ENCODE data around the gene GSTA2.
"Not testable (repeated sequence)": the region's sequence is repeated elsewhere in the genome, so short reads cannot be mapped to it uniquely, and the experiment has no call there.

GSTA2 gene

DNA sequence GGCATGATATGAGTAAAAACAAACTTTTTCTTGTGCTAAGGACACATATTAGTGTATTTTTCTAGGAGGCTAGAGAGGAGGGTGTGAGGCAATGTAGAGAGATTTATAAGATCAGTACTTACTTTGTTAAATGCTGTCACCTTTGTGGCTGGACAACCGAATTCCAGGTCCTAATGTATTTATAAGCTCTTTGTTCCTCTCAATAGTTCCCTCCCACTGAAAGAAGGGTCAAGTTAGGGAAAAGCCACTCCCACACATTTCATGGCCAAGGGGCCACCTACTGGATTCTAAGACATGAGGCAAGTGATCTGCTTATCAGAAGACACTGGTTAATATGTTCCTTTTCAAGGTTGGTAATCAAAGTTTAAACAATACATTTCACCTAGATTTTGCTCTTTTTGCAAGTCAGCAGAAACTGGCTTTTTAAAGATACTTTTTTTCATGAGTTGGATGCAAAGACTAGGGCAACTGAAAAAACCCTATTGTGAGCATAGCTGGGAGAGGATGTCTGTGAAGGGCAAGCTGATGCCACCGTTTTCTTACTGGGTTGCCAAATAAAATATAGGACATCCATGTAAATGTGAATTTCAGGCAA, at the start of gene GSTA2:
Gene GSTA2 (minus strand): TSS at position 154 of the 595 bp plus-strand sequence. CDS start 5,528 bp downstream, outside the sequence.
- DNase-seq (ENCODE audit: low spot score), result not testable (repeated sequence)

DNA sequence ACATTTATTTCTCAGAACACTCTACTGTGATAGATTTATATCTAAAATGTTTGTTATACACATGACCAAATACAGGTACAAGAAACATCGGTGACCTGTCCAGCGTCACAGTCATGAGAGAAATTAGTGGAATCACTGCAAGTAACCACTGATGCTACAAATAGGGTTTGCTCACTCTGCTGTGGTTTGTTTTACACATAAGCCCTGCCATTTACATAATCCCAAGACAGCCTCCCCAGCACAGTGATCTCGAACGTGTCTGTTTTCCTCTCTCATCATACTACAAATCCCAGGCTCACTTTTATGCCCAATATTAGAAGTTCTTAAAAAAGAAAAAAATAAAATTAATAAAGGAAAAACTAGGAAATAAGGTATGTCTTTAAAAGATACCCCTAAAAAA, 46.5 kb upstream of the GSTA2 start:
- not testable (repeated sequence) for DNase-seq (ENCODE audit: low spot score)

DNA sequence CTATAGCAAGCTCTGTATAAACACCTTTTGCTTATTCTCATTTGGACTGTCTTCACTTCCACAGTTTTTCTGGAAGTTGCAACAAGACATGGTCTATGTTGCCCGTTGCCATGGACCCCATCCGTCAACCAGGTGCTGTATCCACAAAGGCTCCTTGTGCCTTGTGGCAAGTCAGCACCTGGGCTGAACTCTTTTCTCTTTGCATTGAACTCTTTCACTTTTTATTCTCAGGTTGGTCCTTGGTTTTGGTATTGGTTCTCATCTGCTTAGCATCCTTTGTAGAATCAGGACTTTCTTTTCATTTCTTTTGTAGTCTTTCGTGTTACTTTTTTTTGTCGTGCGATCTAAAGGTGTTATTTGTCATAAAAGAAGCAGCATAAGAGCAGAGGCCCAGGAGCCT, 45.4 kb upstream of the GSTA2 start:
- DNase-seq (ENCODE audit: low spot score), result no peak

DNA sequence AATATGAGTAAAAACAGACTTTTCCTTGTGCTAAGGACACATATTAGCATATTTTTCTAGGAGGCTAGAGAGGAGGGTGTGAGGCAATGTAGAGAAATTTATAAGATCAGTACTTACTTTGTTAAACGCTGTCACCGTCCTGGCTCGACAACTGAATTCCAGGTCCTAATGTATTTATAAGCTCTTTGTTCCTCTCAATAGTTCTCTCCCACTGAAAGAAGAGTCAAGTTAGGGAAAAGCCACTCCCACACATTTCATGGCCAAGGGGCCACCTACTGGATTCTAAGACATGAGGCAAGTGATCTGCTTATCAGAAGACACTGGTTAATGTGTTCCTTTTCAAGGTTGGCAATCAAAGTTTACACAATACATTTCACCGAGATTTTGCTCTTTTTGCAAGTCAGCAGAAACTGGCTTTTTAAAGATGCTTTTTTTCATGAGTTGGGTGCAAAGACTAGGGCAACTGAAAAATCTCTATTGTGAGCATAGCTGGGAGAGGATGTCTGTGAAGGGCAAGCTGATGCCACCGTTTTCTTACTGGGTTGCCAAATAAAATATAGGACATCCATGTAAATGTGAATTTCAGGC, 40.5 kb upstream of the GSTA2 start, which contains the start of gene GSTA1:
Gene GSTA1 (minus strand): TSS at position 149 of the 588 bp plus-strand sequence. CDS start 4,549 bp downstream, outside the sequence.
- DNase-seq (ENCODE audit: low spot score), result not testable (repeated sequence)

DNA sequence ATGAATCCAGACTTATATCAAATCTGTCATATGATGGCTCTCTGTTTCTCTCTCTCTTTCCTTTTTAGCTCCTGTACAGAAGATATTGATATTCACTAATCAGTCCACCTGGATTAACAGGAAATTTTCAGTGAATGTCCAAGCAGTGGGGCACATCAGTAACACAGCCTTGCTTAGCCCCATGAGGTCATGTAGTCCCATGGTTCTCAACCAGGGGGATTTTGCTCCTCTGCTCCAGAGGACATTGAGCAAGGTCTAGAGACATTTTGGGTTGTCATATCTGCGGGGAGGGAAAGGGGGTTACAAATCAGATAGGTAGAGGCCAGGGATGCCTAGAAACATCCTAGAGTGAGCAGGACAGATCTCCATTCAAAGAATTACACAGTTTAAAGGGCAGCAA, 39.5 kb upstream of the GSTA2 start:
- no peak for DNase-seq (ENCODE audit: low spot score)

DNA sequence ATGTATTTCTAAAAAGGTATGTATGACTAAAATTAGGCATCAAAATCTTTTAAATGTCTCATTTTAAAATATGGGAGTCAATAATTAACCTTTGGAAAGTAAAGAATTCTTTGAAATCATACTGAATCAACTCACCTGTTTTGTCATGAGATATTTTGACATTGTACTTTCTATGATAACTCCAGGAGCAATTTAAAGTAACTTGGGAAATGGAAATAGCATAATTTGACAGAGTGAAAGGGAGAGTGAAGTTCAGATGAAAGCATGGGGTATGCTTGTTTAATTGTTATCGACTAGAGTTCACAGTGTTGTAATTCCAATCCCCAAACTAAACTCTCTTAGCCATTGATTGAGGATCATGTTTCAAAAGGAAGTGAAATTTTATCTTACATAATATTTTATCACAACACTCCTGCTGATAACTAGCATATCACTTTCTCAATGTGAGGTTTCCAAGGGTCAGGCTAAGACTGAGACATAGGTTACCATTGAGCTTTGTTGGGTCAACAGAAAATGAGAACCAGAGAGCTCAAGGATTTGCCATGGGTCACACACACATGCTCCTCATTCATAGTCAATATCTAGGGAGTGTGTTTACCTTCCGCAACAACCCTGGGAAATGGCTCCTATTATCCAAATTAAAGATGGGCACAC, 38.0 kb upstream of the GSTA2 start:
- DNase-seq (ENCODE audit: low spot score), result no peak

DNA sequence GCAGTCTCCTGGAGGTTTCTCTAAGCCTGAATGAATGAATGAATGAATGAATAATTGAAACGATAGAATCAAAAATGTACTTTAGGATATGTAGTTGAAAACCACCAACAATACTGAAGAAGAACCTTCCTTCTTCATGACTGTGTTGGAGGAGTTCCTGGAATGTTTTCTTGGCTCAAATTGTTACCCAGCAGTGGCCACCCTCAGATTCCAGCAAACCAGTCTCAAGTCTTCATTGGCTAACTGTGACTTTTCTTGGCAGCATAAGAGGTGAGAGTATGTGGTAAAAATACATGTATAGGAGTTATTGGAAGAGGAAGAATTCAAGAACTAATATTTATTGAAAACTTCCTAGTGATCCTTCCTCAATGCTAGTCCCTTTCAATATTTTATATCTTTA, 36.0 kb upstream of the GSTA2 start:
- DNase-seq (ENCODE audit: low spot score), result not testable (repeated sequence)

DNA sequence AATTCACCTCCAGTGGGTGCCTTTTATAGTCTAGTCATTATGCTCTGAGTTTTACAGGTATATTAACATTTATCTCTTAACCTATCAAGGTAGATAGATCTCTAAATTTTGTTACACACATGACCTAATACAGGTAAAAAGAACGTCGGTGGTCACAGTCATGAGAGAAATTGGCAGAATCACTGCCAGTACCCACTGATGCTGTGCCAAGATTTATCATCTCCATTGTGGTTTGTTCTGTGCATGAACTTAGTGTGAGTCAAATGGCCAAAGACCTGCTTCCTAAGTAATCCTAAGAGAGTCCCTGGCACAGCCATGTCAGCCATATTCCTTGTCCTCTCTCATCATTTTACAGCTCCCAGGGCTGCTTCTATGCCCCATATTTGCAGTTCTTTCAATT, 31.1 kb upstream of the GSTA2 start:
- not testable (repeated sequence) for DNase-seq (ENCODE audit: low spot score)

DNA sequence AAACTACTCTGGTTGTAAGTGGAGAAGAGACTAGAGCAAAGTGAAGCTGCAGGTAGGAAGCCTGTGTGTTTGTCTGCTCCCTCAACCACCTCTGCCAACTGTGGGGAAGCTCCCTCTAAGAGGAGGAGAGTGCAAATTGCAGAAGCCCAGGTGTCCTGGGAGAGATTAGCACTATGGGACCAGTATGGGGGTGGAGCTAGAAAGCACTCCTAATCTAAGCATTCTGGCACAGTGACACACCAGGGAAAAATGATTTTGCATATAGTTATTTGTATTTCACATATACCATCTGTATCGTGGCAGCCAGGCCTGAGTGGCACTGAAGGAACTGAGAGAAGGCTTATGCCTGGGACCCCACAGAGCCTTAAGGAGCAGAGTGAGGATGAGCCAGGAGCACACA, 27.6 kb upstream of the GSTA2 start:
- DNase-seq (ENCODE audit: low spot score), result no peak

DNA sequence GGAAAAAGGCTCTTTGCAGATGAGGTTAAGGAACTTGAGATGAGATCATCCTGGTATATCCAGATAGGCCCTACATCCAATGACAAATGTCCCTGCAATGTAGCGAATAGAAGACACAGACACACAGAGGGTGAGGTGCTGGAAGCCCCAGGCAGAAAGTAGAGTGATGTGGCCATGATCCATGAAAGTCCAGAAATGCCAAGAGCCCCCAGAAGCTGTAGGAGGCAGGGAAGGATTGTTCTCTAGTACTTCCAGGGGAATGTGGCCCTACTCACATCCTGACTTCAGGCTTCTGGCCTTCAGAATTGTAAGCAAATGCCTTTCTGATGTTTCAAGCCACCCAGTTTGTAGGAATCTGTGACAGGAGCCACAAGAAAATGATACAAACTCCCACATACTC, 26.4 kb upstream of the GSTA2 start:
- DNase-seq (ENCODE audit: low spot score), result not testable (repeated sequence)

DNA sequence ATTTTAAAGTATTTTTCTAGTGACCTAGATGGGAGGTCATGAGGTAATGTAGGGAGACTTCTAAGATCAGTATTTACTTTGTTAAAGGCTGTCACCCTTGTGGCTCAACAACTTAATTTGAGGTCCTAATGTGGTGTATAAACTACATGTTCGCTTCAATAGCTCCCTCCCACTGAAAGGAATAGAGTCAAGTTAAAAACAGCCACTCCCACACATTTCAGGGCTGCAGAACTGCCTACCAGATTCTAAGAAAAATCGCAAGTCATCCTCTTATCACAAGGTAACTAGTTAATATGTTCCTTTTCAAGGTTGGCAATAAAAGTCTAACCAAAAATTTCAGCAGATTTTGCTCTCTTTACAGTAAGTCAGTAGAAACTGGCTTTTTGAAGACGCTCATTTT, 25.2 kb upstream of the GSTA2 start:
- DNase-seq (ENCODE audit: low spot score), result no peak

DNA sequence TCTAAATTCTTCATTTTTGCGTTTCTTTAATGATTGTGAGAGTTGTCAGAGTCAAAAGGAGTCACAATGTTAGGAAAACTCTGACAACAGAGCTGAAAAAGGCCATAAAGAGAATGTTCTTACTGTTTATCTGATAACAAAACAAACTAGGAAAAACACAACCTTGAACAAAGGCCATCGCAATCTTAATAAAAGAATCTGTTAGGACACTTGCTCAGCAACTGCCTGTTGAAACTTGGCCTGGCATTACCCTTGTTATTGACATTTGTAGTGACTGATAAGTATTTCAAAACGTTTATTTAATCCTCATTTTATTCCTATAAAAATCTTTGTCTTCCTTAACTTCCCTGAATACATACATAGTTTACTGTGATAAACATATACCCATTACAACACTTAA, 24.6 kb upstream of the GSTA2 start:
- DNase-seq (ENCODE audit: low spot score), result no peak

DNA sequence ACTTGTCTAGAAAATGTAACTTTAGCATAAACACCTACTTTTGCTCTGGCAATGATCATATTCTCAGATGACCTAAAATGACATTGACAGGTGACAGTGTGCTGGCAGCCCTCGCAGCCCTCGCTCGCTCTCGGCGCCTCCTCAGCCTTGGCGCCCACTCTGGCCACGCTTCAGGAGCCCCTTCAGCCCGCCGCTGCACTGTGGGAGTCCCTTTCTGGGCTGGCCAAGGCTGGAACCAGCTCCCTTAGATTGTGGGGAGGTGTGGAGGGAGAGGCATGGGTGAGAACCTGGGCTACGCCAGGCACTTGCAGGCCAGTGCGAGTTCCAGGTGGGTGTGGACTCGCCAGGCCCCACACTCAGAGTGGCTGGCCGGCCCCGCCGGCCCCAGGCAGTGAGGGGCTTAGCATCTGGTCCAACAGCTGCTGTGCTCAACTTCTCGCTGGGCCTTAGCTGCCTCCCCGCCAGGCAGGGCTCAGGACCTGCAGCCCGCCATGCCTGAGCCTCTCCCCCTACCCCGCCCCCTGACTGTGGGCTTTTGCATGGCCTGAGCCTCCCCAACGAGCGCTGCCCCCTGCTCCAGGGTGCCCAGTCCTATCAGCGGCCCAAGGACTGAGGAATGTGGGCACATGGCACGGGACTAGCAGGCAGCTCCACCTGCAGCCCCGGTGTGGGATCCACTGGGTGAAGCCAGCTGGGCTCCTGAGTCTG, 23.1 kb upstream of the GSTA2 start:
- DNase-seq (ENCODE audit: low spot score), result no peak

DNA sequence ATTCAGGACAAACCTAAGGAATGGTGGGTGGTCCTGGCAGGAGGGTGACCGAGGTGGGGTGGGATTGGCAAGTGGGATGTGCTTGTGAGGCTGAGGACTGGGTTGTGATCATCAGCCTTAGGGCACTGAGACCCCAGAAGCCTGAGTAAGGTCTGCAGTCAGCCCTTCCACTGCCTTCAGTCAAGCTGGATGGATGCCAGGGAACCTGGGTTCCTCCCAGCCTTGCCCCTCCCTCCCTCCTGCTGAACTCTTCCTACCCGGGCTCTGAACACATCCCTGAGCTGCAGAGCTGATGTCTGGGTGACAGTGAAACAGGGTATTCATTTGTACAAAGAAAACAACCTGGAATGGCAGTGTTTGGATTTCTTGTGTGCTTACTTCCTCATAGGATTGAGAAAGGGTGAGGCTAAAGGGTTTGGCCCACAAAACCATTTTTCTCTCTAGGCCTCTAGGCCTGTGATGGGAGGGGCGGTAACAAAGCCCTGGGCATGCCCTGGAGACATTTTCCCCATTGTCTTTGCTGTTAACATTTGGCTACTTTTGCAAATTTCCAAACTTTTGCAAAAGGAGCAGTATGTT, 19.5 kb upstream of the GSTA2 start:
- not testable (repeated sequence) for DNase-seq (ENCODE audit: low spot score)

DNA sequence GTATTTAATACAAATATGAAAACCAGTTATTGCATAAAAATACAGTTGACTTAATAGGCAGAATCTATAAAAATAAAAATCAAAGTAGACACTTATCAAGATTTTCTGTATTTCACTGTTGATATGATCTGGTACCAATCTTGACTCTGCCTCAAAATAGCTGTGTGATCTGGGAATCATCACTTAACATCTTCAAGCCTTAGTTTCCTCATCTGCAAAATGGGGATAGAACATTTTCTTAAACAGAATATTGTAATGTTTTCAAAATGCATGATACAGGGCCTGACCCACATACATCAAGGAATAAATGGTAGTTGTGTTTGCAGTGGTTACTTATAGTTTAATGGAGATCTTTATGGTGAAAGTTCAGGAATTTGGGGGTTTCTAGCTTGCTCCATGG, 18.9 kb upstream of the GSTA2 start:
- DNase-seq (ENCODE audit: low spot score), result not testable (repeated sequence)

DNA sequence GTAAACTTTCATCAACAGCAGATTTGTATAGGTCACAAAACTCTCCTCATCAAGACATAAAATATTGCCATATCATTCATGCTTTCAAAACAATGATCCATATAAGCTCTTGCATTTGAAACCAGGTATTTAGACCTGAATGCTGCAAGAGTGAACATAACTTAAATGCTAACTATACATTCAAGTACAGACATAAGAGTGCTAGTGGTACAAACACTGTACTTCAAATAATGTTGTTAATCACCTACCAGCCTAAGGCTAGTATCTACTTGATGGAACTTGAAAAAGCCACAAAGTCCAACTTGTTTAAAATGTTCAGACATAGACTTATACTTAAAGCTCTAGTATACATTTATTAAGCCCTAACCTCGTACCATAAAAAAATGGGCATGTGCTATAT, 16.0 kb upstream of the GSTA2 start:
- DNase-seq (ENCODE audit: low spot score), result no peak

DNA sequence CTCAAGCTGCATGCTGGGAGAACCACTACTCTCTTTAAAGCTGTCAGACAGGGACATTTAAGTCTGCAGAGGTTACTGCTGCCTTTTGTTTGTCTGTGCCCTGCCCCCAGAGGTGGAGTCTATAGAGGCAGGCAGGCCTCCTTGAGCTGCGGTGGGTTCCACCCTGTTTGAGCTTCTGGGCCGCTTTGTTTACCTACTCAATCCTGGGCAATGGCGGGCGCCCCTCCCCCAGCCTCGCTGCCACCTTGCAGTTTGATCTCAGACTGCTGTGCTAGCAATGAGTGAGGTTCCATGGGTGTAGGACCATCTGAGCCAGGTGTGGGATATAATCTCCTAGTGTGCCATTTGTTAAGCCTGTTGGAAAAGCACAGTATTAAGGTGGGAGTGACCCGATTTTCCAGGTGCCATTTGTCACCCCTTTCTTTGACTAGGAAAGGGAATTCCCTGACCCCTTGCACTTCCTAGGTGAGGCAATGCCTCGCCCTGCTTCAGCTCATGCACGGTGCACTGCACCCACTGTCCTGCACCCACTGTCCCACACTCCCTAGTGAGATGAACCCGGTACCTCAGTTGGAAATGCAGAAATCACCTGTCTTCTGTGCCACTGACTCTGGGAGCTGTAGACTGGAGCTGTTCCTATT, 13.6 kb upstream of the GSTA2 start:
- DNase-seq (ENCODE audit: low spot score), result not testable (repeated sequence)

DNA sequence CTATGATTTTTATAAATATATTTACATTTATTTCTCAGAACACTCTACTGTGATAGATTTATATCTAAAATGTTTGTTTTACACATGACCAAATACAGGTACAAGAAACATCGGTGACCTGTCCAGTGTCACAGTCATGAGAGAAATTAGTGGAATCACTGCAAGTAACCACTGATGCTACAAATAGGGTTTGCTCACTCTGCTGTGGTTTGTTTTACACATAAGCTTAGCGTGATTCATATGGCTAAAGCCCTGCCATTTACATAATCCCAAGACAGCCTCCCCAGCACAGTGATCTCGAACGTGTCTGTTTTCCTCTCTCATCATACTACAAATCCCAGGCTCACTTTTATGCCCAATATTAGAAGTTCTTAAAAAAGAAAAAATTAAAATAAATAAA, 6.1 kb upstream of the GSTA2 start:
- DNase-seq (ENCODE audit: low spot score), result not testable (repeated sequence)

DNA sequence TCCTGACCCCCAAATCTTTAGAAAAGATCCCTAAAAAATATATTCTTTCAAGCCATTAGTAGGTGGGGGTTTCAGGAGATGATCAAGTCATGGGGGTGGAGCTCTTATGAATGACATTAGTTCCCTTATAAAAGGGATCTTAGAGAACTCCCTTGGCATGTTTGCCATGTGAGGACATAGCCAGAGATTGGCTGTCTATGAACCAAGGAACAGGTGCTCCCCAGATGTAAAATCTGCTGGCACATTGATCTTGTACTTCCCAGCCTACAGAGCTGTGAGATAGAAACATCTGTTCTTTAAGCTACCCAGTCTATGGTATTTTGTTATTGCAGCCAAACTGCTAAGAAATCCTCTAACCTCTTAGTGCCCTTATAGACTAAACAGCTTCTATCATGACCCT, 4.4 kb upstream of the GSTA2 start:
- DNase-seq (ENCODE audit: low spot score), result not testable (repeated sequence)

DNA sequence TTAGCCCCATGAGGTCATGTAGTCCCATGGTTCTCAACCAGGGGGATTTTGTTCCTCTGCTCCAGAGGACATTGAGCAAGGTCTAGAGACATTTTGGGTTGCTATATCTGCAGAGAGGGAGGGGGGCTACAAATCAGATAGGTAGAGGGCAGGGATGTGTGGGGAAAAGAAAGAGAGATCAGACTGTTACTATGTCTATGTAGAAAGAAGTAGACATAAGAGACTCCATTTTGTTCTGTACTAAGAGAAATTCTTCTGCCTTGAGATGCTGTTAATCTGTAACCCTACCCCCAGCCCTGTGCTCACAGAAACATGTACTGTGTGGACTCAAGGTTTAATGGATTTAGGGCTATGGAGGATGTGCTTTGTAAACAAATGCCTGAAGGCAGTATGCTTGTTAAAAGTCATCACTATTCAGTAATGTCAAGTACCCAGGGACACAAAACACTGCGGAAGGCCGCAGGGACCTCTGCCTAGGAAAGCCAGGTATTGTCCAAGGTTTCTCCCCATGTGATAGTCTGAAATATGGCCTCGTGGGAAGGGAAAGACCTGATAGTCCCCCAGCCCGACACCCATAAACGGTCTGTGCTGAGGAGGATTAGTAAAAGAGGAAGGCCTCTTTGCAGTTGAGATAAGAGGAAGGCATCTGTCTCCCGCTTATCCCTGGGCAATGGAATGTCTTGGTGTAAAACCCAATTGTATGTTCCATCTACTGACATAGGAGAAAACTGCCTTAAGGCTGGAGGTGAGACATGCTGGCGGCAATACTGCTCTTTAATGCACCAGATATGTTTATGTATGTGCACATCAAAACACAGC, 1.4 kb downstream of the GSTA2 start:
- not testable (repeated sequence) for DNase-seq (ENCODE audit: low spot score)
